Kidney epithelial cell (primary cell): Measurements from ENCODE around the gene TOMM6. TPM values are rescaled to one million over a fixed set of nuclear protein-coding genes. Genes with fewer than 3 reads are reported as not detected.

Experiments used
- DNase-seq: peaks from one replicate; pipeline ENCODE4 v3.0.0-alpha.2; 2010; ENCODE audit warnings: low read depth
- H3K27me3 ChIP-seq: 2 replicates; pipeline ENCODE4 v1.6.0; 2011; ENCODE audit warnings: low read length; ENCODE audit not compliant: control insufficient read depth, insufficient read depth
- H3K36me3 ChIP-seq: 2 replicates; pipeline ENCODE4 v1.5.1; 2011; ENCODE audit warnings: low read length; ENCODE audit not compliant: control insufficient read depth, insufficient read depth
- H3K4me3 ChIP-seq: 2 replicates; pipeline ENCODE4 v1.5.1; 2011; ENCODE audit warnings: low read depth, mild to moderate bottlenecking, control low read depth, low read length
- CTCF ChIP-seq: IDR thresholded peaks from 2 replicates; pipeline ENCODE4 v1.5.1; 2011; ENCODE audit warnings: mild to moderate bottlenecking, moderate library complexity, low read length, control low read depth, inconsistent platforms; ENCODE audit not compliant: insufficient read depth, poor library complexity, severe bottlenecking
- total RNA-seq: library from RNA; depleted of rRNA; stranded (reverse); fragments of >200 nt; gene quantifications from 2 replicates; pipeline ENCODE4 v1.2.3, GENCODE V29; 2015

TOMM6 gene
- total RNA-seq, 1 donor from 2014 or later: 143 TPM

- TF ChIP-seq CTCF: no peak
- peaks cover 2% of the 10 kb centered on the region for H3K27me3 ChIP-seq
- no peak for DNase-seq
- no peak overlapping the region for H3K4me3 ChIP-seq
- no peaks in the 10 kb centered on the region for H3K36me3 ChIP-seq
Measured at GRCh38 chr6:41750374-41750773, 37.1 kb upstream of the TOMM6 start.

- H3K27me3 ChIP-seq: peaks cover 5% of the 10 kb centered on the region
- H3K4me3 ChIP-seq: no peak overlapping the region
- TF ChIP-seq CTCF: no peak
- no peaks in the 10 kb centered on the region for H3K36me3 ChIP-seq
- DNase-seq: no peak
Measured at GRCh38 chr6:41755895-41756294, 31.6 kb upstream of the TOMM6 start.

GRCh38 chr6:41756354-41756753 is 31.1 kb upstream of the TOMM6 start:
- TF ChIP-seq CTCF: no peak
- Histone ChIP-seq H3K4me3 (no peak overlapping the region), H3K36me3 (no peaks in the 10 kb centered on the region), H3K27me3 (peaks cover 5% of the 10 kb centered on the region)
- no peak for DNase-seq

GRCh38 chr6:41757271-41757670 is 30.2 kb upstream of the TOMM6 start:
- TF ChIP-seq CTCF: no peak
- no peaks in the 10 kb centered on the region for H3K36me3 ChIP-seq
- peaks cover 5% of the 10 kb centered on the region for H3K27me3 ChIP-seq

GRCh38 chr6:41757931-41758640 is 29.4 kb upstream of the TOMM6 start:
- Histone ChIP-seq H3K36me3 (no peaks in the 10 kb centered on the region), H3K27me3 (peaks cover 5% of the 10 kb centered on the region), H3K4me3 (no peak overlapping the region)
- no peak for TF ChIP-seq CTCF
- no peak for DNase-seq

More at GRCh38 chr6:41757271-41757670, 30.2 kb upstream of the TOMM6 start:
- H3K4me3 ChIP-seq: no peak overlapping the region
- DNase-seq: no peak

- no peak for TF ChIP-seq CTCF
- no peaks in the 10 kb centered on the region for H3K36me3 ChIP-seq
- no peak for DNase-seq
- H3K27me3 ChIP-seq: peaks cover 5% of the 10 kb centered on the region
- H3K4me3 ChIP-seq: no peak overlapping the region
Measured at GRCh38 chr6:41758641-41759035, 28.9 kb upstream of the TOMM6 start.
